H1 (cell line): Measurements from ENCODE around the gene SCN8A.

Experiments
- BCL11A ChIP-seq, 2 experiments: IDR thresholded peaks; one replicate each; pipeline ENCODE4 v1.6.1; 2011; ENCODE audit warnings: low read depth in 2 of 2, low read length in 2 of 2, mild to moderate bottlenecking in 2 of 2
- CBX5 ChIP-seq: fragments of 300-800, 300-1000 bp; sonication (generic); IDR thresholded peaks from 2 replicates; pipeline ENCODE4 v1.7.1; 2016; ENCODE audit warnings: antibody characterized with exemption, low read length, low read depth
- CTCF ChIP-seq, 3 experiments: IDR thresholded peaks; 1 replicate in 2 of 3; 2 replicates in 1 of 3; pipeline versions ENCODE4 v1.5.1 to v1.6.1; 2011; ENCODE audit warnings: low read length in 3 of 3, mild to moderate bottlenecking in 3 of 3, inconsistent platforms in 2 of 3, low read depth in 1 of 3, moderate library complexity in 1 of 3; ENCODE audit not compliant: insufficient read depth in 1 of 3; ENCODE audit errors: control extremely low read depth in 1 of 3
- EP300 ChIP-seq, 2 experiments: IDR thresholded peaks; 1 replicate in 1 of 2; 2 replicates in 1 of 2; pipeline ENCODE4 v1.6.1; 2011 to 2012; ENCODE audit warnings: low read depth in 2 of 2, low read length in 2 of 2, mild to moderate bottlenecking in 2 of 2, borderline replicate concordance in 1 of 2, inconsistent platforms in 1 of 2, moderate library complexity in 1 of 2
- EZH2 ChIP-seq: fragments of 200-600 bp; sonication (generic); IDR thresholded peaks from 2 replicates; pipeline ENCODE4 v1.7.1; 2012; ENCODE audit warnings: low read depth, mild to moderate bottlenecking, moderate library complexity, low read length, inconsistent platforms; ENCODE audit not compliant: severe bottlenecking
- JUN ChIP-seq: IDR thresholded peaks from 2 replicates; pipeline ENCODE4 v1.6.1; 2011; ENCODE audit warnings: low read depth, mild to moderate bottlenecking, improper control_type of control experiment, low read length
- KDM1A ChIP-seq: fragments of 200-600, 300-600 bp; sonication (generic); IDR thresholded peaks from 2 replicates; pipeline ENCODE4 v1.7.1; 2016; ENCODE audit warnings: mild to moderate bottlenecking, low read length, borderline replicate concordance
- POLR2A ChIP-seq, 2 experiments: IDR thresholded peaks; 1 replicate in 1 of 2; 2 replicates in 1 of 2; pipeline ENCODE4 v1.6.1; 2011; ENCODE audit warnings: low read depth in 2 of 2, low read length in 2 of 2, mild to moderate bottlenecking in 2 of 2; ENCODE audit errors: control extremely low read depth in 1 of 2
- POLR2AphosphoS5 ChIP-seq: IDR thresholded peaks from 2 replicates; pipeline ENCODE4 v1.6.1; 2011; ENCODE audit warnings: low read depth, low read length
- RFX5 ChIP-seq: IDR thresholded peaks from 2 replicates; pipeline ENCODE4 v1.6.1; 2011; ENCODE audit warnings: low read depth, low read length, improper control_type of control experiment, borderline replicate concordance
- RNF2 ChIP-seq: fragments of 200-900, 300-1000 bp; sonication (generic); IDR thresholded peaks from 2 replicates; pipeline ENCODE4 v1.7.1; 2016; ENCODE audit warnings: borderline replicate concordance, low read depth, mild to moderate bottlenecking, antibody characterized with exemption, low read length; ENCODE audit not compliant: poor library complexity, severe bottlenecking; ENCODE audit errors: missing control alignments
- TEAD4 ChIP-seq: IDR thresholded peaks from 2 replicates; pipeline ENCODE4 v1.6.1; 2012; ENCODE audit warnings: low read depth, low read length, inconsistent platforms, mixed read lengths
- TF ChIP-seq, protein P1 (sequence below): IDR thresholded peaks from 2 replicates; pipeline ENCODE4 v1.6.1; 2012; ENCODE audit warnings: low read length, inconsistent platforms

- no peak for TF ChIP-seq POLR2AphosphoS5
- no peak for TF ChIP-seq POLR2A (IDR thresholded peaks at IDR 0.05; ENCODE audit: control extremely low read depth in 1 of 2, low read depth in 2 of 2, low read length in 2 of 2)
- no peak for TF ChIP-seq CTCF (IDR thresholded peaks at IDR 0.05; ENCODE audit: control extremely low read depth in 1 of 3, insufficient read depth in 1 of 3, low read depth in 1 of 3, low read length in 3 of 3)
- no peak for TF ChIP-seq CBX5
- TF ChIP-seq EZH2: no peak
- TF ChIP-seq, protein P1, sequence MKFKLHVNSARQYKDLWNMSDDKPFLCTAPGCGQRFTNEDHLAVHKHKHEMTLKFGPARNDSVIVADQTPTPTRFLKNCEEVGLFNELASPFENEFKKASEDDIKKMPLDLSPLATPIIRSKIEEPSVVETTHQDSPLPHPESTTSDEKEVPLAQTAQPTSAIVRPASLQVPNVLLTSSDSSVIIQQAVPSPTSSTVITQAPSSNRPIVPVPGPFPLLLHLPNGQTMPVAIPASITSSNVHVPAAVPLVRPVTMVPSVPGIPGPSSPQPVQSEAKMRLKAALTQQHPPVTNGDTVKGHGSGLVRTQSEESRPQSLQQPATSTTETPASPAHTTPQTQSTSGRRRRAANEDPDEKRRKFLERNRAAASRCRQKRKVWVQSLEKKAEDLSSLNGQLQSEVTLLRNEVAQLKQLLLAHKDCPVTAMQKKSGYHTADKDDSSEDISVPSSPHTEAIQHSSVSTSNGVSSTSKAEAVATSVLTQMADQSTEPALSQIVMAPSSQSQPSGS: no peak
- TF ChIP-seq JUN: no peak
- TF ChIP-seq TEAD4: no peak
- no peak for TF ChIP-seq EP300 (IDR thresholded peaks at IDR 0.05; ENCODE audit: borderline replicate concordance in 1 of 2, low read depth in 2 of 2, low read length in 2 of 2)
- no peak for TF ChIP-seq RFX5
- no peak for TF ChIP-seq KDM1A
- no peak for TF ChIP-seq BCL11A (IDR thresholded peaks at IDR 0.05; ENCODE audit: low read depth in 2 of 2, low read length in 2 of 2)
- no peak for TF ChIP-seq RNF2
Measured at GRCh38 chr12:51748235-51748634, 157.2 kb downstream of the SCN8A start.
